A549 (cell line): ENCODE measurements around the gene TDRD9. TPM values are rescaled to one million over a fixed set of nuclear protein-coding genes. Genes with fewer than 3 reads are reported as not detected.

ENCODE experiments used
- ATAC-seq, 2 experiments: fragments of 200-7000 bp in 1 of 2; fragments of >200 bp in 1 of 2; cut with Nextera tagmentation in 1 of 2; cut with Tn5 transposase in 1 of 2; 3 replicates each; pipeline versions ENCODE4 v1.8.0 to v1.9.1; 2018 to 2020; ENCODE audit warnings: mild to moderate bottlenecking in 1 of 2, moderate library complexity in 1 of 2
- CTCF ChIA-PET: fragments of 300-600 bp; sonication (Branson Sonifier 250); formaldehyde crosslinking; extraction: SDS; loops from one replicate; lab custom pipeline; 2021; ENCODE audit warnings: antibody characterized with exemption, inconsistent platforms; lab: Yijun Ruan, JAX
- POLR2A ChIA-PET: fragments of 350-600 bp; formaldehyde crosslinking; extraction: SDS; loops from one replicate; lab custom pipeline; 2021; ENCODE audit warnings: antibody characterized with exemption, inconsistent platforms; lab: Yijun Ruan, JAX
- DNase-seq, 2 experiments: peaks; one replicate each; pipeline versions ENCODE4 v3.0.0 to v3.0.0-alpha.2; 2011 to 2016; ENCODE audit warnings: low read depth in 1 of 2, low spot score in 1 of 2
- FAIRE-seq: peaks from 2 replicates; lab custom pipeline; 2011; peaks lifted over from hg19 to GRCh38; lab: Jason Lieb, UNC
- H3K27ac ChIP-seq, 2 experiments: fragments of >200 bp; sonication (Bioruptor Twin); formaldehyde crosslinking; 3 replicates each; pipeline ENCODE4 v1.5.1; 2016 to 2017
- H3K4me1 ChIP-seq: fragments of >200 bp; sonication (Bioruptor Twin); formaldehyde crosslinking; 3 replicates; pipeline ENCODE4 v1.6.1; 2016
- H3K4me2 ChIP-seq: fragments of >200 bp; sonication (Bioruptor Twin); formaldehyde crosslinking; 3 replicates; pipeline ENCODE4 v1.6.1; 2016
- H3K4me3 ChIP-seq: fragments of >200 bp; sonication (Bioruptor Twin); formaldehyde crosslinking; 3 replicates; pipeline ENCODE4 v1.5.1; 2016
- H3K9me3 ChIP-seq: fragments of >200 bp; sonication (Bioruptor Twin); formaldehyde crosslinking; 3 replicates; pipeline ENCODE4 v1.6.1; 2016
- ATOH8 ChIP-seq: fragments of 250-450 bp; sonication (Bioruptor Pico); IDR thresholded peaks from 2 replicates; pipeline ENCODE4 v1.5.0; 2020; ENCODE audit warnings: low read depth, mild to moderate bottlenecking, moderate library complexity
- BCL3 ChIP-seq: fragments of >200 bp; sonication (Bioruptor Twin); formaldehyde crosslinking; IDR thresholded peaks from 3 replicates; pipeline ENCODE4 v1.6.1; 2016
- CEBPB ChIP-seq, 2 experiments: fragments of >200 bp in 1 of 2; sonication (Bioruptor Twin) in 1 of 2; formaldehyde crosslinking in 1 of 2; IDR thresholded peaks; 2 replicates each; pipeline ENCODE4 v1.6.1; 2012 to 2016
- CHD2 ChIP-seq: fragments of 150-350 bp; IDR thresholded peaks from 2 replicates; pipeline ENCODE4 v1.6.1; 2014; ENCODE audit warnings: low read length; ENCODE audit not compliant: partially characterized antibody
- EHF ChIP-seq: fragments of 250-450 bp; sonication (Bioruptor Pico); IDR thresholded peaks from 2 replicates; pipeline ENCODE4 v1.5.0; 2020; ENCODE audit warnings: mild to moderate bottlenecking
- FOSB ChIP-seq: fragments of 250-450 bp; sonication (Bioruptor Pico); IDR thresholded peaks from 2 replicates; pipeline ENCODE4 v1.5.0; 2020; ENCODE audit warnings: mild to moderate bottlenecking, moderate library complexity
- FOSL2 ChIP-seq, 2 experiments: fragments of 450-650 bp in 1 of 2; fragments of >200 bp in 1 of 2; sonication (Bioruptor Twin) in 1 of 2; formaldehyde crosslinking; IDR thresholded peaks; 2 replicates each; pipeline versions ENCODE4 v1.5.0 to v1.6.1; 2016 to 2020; ENCODE audit warnings: mild to moderate bottlenecking in 1 of 2, moderate library complexity in 1 of 2
- FOXS1 ChIP-seq: fragments of 250-450 bp; sonication (Bioruptor Pico); IDR thresholded peaks from 2 replicates; pipeline ENCODE4 v1.5.0; 2020; ENCODE audit warnings: mild to moderate bottlenecking, moderate library complexity
- HDAC2 ChIP-seq: fragments of 200-600 bp; sonication (generic); IDR thresholded peaks from 2 replicates; pipeline ENCODE4 v1.6.1; 2016
- HES2 ChIP-seq: fragments of >200 bp; sonication (Bioruptor Twin); formaldehyde crosslinking; IDR thresholded peaks from 2 replicates; pipeline ENCODE4 v1.6.1; 2016
- HMGXB4 ChIP-seq: fragments of 250-450 bp; sonication (Bioruptor Pico); IDR thresholded peaks from 2 replicates; pipeline ENCODE4 v1.5.0; 2021; ENCODE audit warnings: mild to moderate bottlenecking, moderate library complexity, borderline replicate concordance
- HOXA7 ChIP-seq: fragments of 250-450 bp; sonication (Bioruptor Pico); IDR thresholded peaks from 2 replicates; pipeline ENCODE4 v1.5.0; 2020; ENCODE audit warnings: mild to moderate bottlenecking, moderate library complexity
- JUN ChIP-seq, 2 experiments: fragments of >200 bp; sonication (Bioruptor Twin); formaldehyde crosslinking; IDR thresholded peaks; 2 replicates in 1 of 2; 3 replicates in 1 of 2; pipeline ENCODE4 v1.6.1; 2016 to 2017
- MAX ChIP-seq: IDR thresholded peaks from 2 replicates; pipeline ENCODE4 v1.6.1; 2012
- NFE2L2 ChIP-seq: fragments of 150-350 bp; conservative IDR thresholded peaks from 2 replicates; pipeline ENCODE4 v1.6.1; 2014; ENCODE audit warnings: low read length
- NR3C1 ChIP-seq: fragments of >200 bp; sonication (Bioruptor Twin); formaldehyde crosslinking; IDR thresholded peaks from 3 replicates; pipeline ENCODE4 v1.6.1; 2017
- PBX3 ChIP-seq: IDR thresholded peaks from 2 replicates; pipeline ENCODE4 v1.6.1; 2012
- PHF8 ChIP-seq: fragments of 200-600 bp; sonication (generic); IDR thresholded peaks from 2 replicates; pipeline ENCODE4 v1.6.1; 2016; ENCODE audit warnings: low read depth, mild to moderate bottlenecking, antibody characterized with exemption, moderate library complexity, borderline replicate concordance
- RAD21 ChIP-seq, 2 experiments: fragments of >200 bp in 1 of 2; sonication (Bioruptor Twin) in 1 of 2; formaldehyde crosslinking in 1 of 2; IDR thresholded peaks in 1 of 2; conservative IDR thresholded peaks in 1 of 2; 2 replicates in 1 of 2; 3 replicates in 1 of 2; pipeline ENCODE4 v1.6.1; 2012 to 2018; ENCODE audit warnings: inconsistent platforms in 1 of 2
- RNF2 ChIP-seq: fragments of 200-600 bp; sonication (generic); IDR thresholded peaks from 2 replicates; pipeline ENCODE4 v1.6.1; 2016; ENCODE audit warnings: low read depth, mild to moderate bottlenecking, antibody characterized with exemption, moderate library complexity, borderline replicate concordance
- SMC3 ChIP-seq: fragments of >200 bp; sonication (Bioruptor Twin); formaldehyde crosslinking; IDR thresholded peaks from 3 replicates; pipeline ENCODE4 v1.6.1; 2018; ENCODE audit warnings: inconsistent platforms
- SREBF2 ChIP-seq: fragments of 450-650 bp; IDR thresholded peaks from 2 replicates; pipeline ENCODE4 v1.6.1; 2014; ENCODE audit warnings: mild to moderate bottlenecking, moderate library complexity
- TFCP2L1 ChIP-seq: fragments of 250-450 bp; sonication (Bioruptor Pico); IDR thresholded peaks from 2 replicates; pipeline ENCODE4 v1.5.0; 2021; ENCODE audit warnings: mild to moderate bottlenecking
- TP53 ChIP-seq: fragments of 250-450 bp; sonication (Bioruptor Pico); IDR thresholded peaks from 2 replicates; pipeline ENCODE4 v1.5.0; 2021; ENCODE audit warnings: mild to moderate bottlenecking, moderate library complexity
- USF2 ChIP-seq: fragments of 450-650 bp; IDR thresholded peaks from 2 replicates; pipeline ENCODE4 v1.6.1; 2014; ENCODE audit warnings: antibody characterized with exemption
- ZFP36 ChIP-seq: fragments of 450-650 bp; IDR thresholded peaks from 2 replicates; pipeline ENCODE4 v1.6.1; 2014; ENCODE audit warnings: borderline replicate concordance; ENCODE audit not compliant: partially characterized antibody
- ZNF302 ChIP-seq: fragments of 250-450 bp; sonication (Bioruptor Pico); IDR thresholded peaks from 2 replicates; pipeline ENCODE4 v1.9.0; 2021; ENCODE audit warnings: inconsistent platforms, mild to moderate bottlenecking, moderate library complexity
- WGBS: methylation state at CpG from one replicate; pipeline ENCODE4 v1.1.6; 2017; ENCODE audit errors: missing lambda C conversion rate; 5-methylcytosine and 5-hydroxymethylcytosine counted together
- polyA plus RNA-seq, 4 experiments: library from polyadenylated mRNA; depleted of rRNA in 3 of 4; stranded (reverse); fragments of >200 nt; fragmentation: RNase III in 1 of 4; extraction: RNeasy Plus Mini Kit Qiagen cat#74134 plus additional on column Dnase treatment in 1 of 4; gene quantifications; 2 replicates in 3 of 4; 3 replicates in 1 of 4; pipeline ENCODE4 v1.2.3, GENCODE V29; 2011 to 2017

TDRD9 gene
- polyA plus RNA-seq, 2 of the 4 experiments (the other 2 are of a cell fraction): 0.04 TPM; not detected in 1

GRCh38 chr14:104037903-104038302 lies 109.6 kb downstream of the TDRD9 start:
- DNase-seq (no peak), ATAC-seq (no peak), FAIRE-seq (no peak)
- ChIA-PET POLR2A (no interaction called here), CTCF (interaction anchor here (1.2 to 1.9 kb wide), 2 partner anchors 8 to 12 kb away, joined by 3 to 5 read pairs; no protein-coding TSS in a partner anchor)
- H3K4me3 ChIP-seq: no peak overlapping the region
- no peak overlapping the region for H3K4me2 ChIP-seq
- TF ChIP-seq EHF (CRISPR knock-in tag) (no peak), SMC3 (no peak), CHD2 (no peak), HMGXB4 (no peak), JUN (IDR thresholded peaks at IDR 0.05) (no peak), RNF2 (no peak), BCL3 (no peak), ATOH8 (CRISPR knock-in tag) (no peak), FOSB (CRISPR knock-in tag) (no peak), TFCP2L1 (CRISPR knock-in tag) (no peak), TP53 (CRISPR knock-in tag) (no peak), ZFP36 (no peak), PHF8 (no peak), RAD21 (conservative IDR thresholded peaks at IDR 0.05 in 1 of 2, IDR thresholded peaks at IDR 0.05 in 1 of 2) (no peak)
- H3K27ac ChIP-seq: no peak overlapping the region
- no peaks in the 10 kb centered on the region for H3K4me1 ChIP-seq
- WGBS: 27% methylated on average over 3 of the region's 3 CpGs
- no peaks in the 10 kb centered on the region for H3K9me3 ChIP-seq

- TF ChIP-seq HES2 (no peak), HDAC2 (no peak), MAX (no peak), PBX3 (no peak), FOXS1 (no peak), SREBF2 (no peak), HOXA7 (CRISPR knock-in tag) (no peak), FOSL2 (IDR thresholded peaks at IDR 0.05) (no peak), FOSL2 (CRISPR knock-in tag; IDR thresholded peaks at IDR 0.05) (no peak), NR3C1 (no peak), NFE2L2 (no peak), ZNF302 (CRISPR knock-in tag) (no peak), CEBPB (IDR thresholded peaks at IDR 0.05) (no peak), USF2 (no peak)
- TF ChIP-seq, all 56 proteins: peak for 0
- no peak for FAIRE-seq
- no peak for ATAC-seq
- no peak for DNase-seq
- H3K9me3 ChIP-seq: no peaks in the 10 kb centered on the region
- 13% methylated on average over 5 of the region's 5 CpGs for WGBS
- ChIA-PET POLR2A (no interaction called here), CTCF (interaction anchor here (1.3 to 1.9 kb wide), 2 partner anchors 9 to 13 kb away, joined by 4 to 5 read pairs; no protein-coding TSS in a partner anchor)
- H3K4me2 ChIP-seq: no peak overlapping the region
- no peak overlapping the region for H3K4me3 ChIP-seq
- no peaks in the 10 kb centered on the region for H3K4me1 ChIP-seq
- H3K27ac ChIP-seq: no peak overlapping the region
These were observed 111.0 kb downstream of the TDRD9 start for GRCh38 chr14:104039214-104039613.
